Measurements from ENCODE around the gene CFAP45. TPM values are rescaled to one million over a fixed set of nuclear protein-coding genes. Genes with fewer than 3 reads are reported as not detected.

Gene CFAP45
- total RNA-seq, 2 experiments from 2014 or later: 0.98 to 1.1 TPM

Small RNA genes within 50 kb of the gene (microRNA-seq; reads per million reads assigned to microRNA genes)
- 1.1 reads per million for gene MIR4259 (ENCODE audit: borderline replicate concordance)

Other genes with a start within 250 kb of the CFAP45 start
- gene CRP, start 185.6 kb downstream of the CFAP45 start, total RNA-seq: not detected
- 10 to 100 TPM; 23.9 to 26.8 TPM for gene DUSP23, start 119.2 kb downstream of the CFAP45 start, total RNA-seq
- gene FCRL6, start 97.8 kb downstream of the CFAP45 start, total RNA-seq: not detected
- under 1 TPM; 0.39 to 0.70 TPM for gene SLAMF8, start 73.3 kb downstream of the CFAP45 start, total RNA-seq
- under 1 TPM in 1 of 2 experiments, not detected in 1; 0.11 TPM for gene VSIG8, start 37.5 kb downstream of the CFAP45 start, total RNA-seq
- 100 to 1,000 TPM; 410 to 495 TPM for gene TAGLN2, start 25.3 kb upstream of the CFAP45 start, total RNA-seq
- gene IGSF9, start 45.4 kb upstream of the CFAP45 start, total RNA-seq: under 1 TPM in 1 of 2 experiments, not detected in 1; 0.07 TPM
- gene SLAMF9, start 54.1 kb upstream of the CFAP45 start, total RNA-seq: not detected
- gene PIGM, start 131.8 kb upstream of the CFAP45 start, total RNA-seq: 1 to 10 TPM; 4.3 to 4.7 TPM
- under 1 TPM; 0.11 TPM for gene KCNJ10, start 170.0 kb upstream of the CFAP45 start, total RNA-seq
- under 1 TPM; 0.04 to 0.05 TPM for gene KCNJ9, start 181.4 kb upstream of the CFAP45 start, total RNA-seq
- 10 to 100 TPM; 29.2 to 33.8 TPM for gene IGSF8, start 198.5 kb upstream of the CFAP45 start, total RNA-seq
- gene ATP1A2, start 215.6 kb upstream of the CFAP45 start, total RNA-seq: not detected

All from activated CD4-positive, alpha-beta T cell treated with anti-CD3 and anti-CD28 coated beads for 36 hours (primary cell).